Psoas muscle (tissue), 8 donors: ENCODE measurements around the gene CUBN. TPM values are rescaled to one million over a fixed set of nuclear protein-coding genes. Genes with fewer than 3 reads are reported as not detected.

Source experiments
- ATAC-seq, 4 donors: fragments of 200-7000 bp; cut with Tn5 transposase; one replicate each; pipeline ENCODE4 v1.9.1; 2020; ENCODE audit warnings: moderate library complexity in 3 of 4, mild to moderate bottlenecking in 2 of 4
- DNase-seq, 2 donors: peaks; one replicate each; pipeline ENCODE4 v3.0.0-alpha.2; 2020
- H3K27ac ChIP-seq: fragments of 200-600 bp; one replicate; pipeline ENCODE4 v1.8.0; 2022
- H3K27me3 ChIP-seq, 3 donors: fragments of 200-600 bp in 1 of 3; one replicate each; pipeline versions ENCODE4 v1.6.1 to v1.8.0; 2013 to 2022; ENCODE audit warnings: low read length in 2 of 3, mild to moderate bottlenecking in 2 of 3, moderate library complexity in 1 of 3; ENCODE audit not compliant: insufficient read depth in 3 of 3
- H3K36me3 ChIP-seq, 2 donors: fragments of 200-600 bp in 1 of 2; one replicate each; pipeline versions ENCODE4 v1.6.1 to v1.8.0; 2013 to 2022; ENCODE audit warnings: low read depth in 1 of 2, mild to moderate bottlenecking in 1 of 2, moderate library complexity in 1 of 2; ENCODE audit not compliant: insufficient read depth in 1 of 2
- H3K4me1 ChIP-seq: fragments of 200-600 bp; one replicate; pipeline ENCODE4 v1.8.0; 2022
- H3K4me3 ChIP-seq: fragments of 200-600 bp; one replicate; pipeline ENCODE4 v1.8.0; 2022; ENCODE audit warnings: mild to moderate bottlenecking
- H3K9me3 ChIP-seq: fragments of 200-600 bp; one replicate; pipeline ENCODE4 v1.8.0; 2022
- WGBS, 3 donors: extraction: QIAGEN DNeasy Blood & Tissue Kit; methylation state at CpG; one replicate each; pipeline versions ENCODE4 v1.1.6 to v1.1.7; 2013; 5-methylcytosine and 5-hydroxymethylcytosine counted together
- intact Hi-C, 2 donors: fragments of 100-400 bp; cut with DNase I; formaldehyde crosslinking; loops; one replicate each; pipeline versions ENCODE4 v1.11.0 to v1.14.2; 2022
- polyA plus RNA-seq, 3 donors: library from polyadenylated mRNA; stranded (reverse); fragments of 200-250 nt; gene quantifications; one replicate each; pipeline ENCODE4 v1.2.3, GENCODE V29; 2013
- total RNA-seq, 4 donors: library from RNA; stranded (reverse); fragmentation: NEBNext Ultra II Directional in 2 of 4; extraction: Animal tissue kit (Norgen Biotek cat#: 25700) in 2 of 4; gene quantifications; one replicate each; pipeline versions ENCODE4 v1.2.1 to v1.2.4, GENCODE V29; 2021 to 2023
- TF ChIP-seq, protein P1 (sequence below): fragments of 200-600 bp; IDR thresholded peaks from one replicate; pipeline ENCODE4 v1.8.0; 2022; ENCODE audit warnings: antibody characterized with exemption
- donor health status: healthy with polysubstance abuse.
- donor health status: DM: no; HTN: no; CAD: no; lungs with moderate emphysema.
- donor health status: Bipolar disorder and iron deficiency.
- donor health status: healthy.
- donor health status: DM: yes; HTN: yes; CAD: no.
- donor health status: DM: no; HTN: no; CAD: no.
- donor health status: DM: no; HTN: no; CAD: no.
- donor health status: DM: yes; HTN: yes; CAD: no.

The CUBN gene
- total and polyA plus RNA-seq, 7 donors: 0.07 to 1.1 (median 0.22) TPM

DNA sequence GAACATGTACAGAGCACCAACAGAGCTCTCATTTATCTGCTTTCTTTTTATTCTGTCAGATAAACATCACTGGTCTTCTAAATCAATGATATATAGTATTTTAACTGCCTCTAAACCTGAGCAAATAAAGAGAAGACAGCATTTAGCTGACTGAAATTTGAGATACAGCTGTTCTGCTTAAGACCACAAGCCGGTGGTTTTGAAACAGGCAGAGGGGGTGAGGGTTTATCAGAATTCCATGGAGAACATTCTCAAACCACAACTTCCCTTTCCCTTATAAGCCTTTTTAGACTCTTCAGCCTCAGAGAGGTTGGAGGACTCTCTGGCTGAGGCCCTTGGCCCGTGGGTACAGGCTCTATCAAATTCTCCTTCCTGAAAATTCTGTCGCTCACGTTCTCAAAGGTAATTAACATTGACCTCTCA lies 225.0 kb downstream of the CUBN start:
- peak in 3 of 4 donors; percentile 33 to 60 (median 41) for ATAC-seq
- Histone ChIP-seq H3K4me3 (no peak overlapping the region), H3K27ac (no peak overlapping the region), H3K27me3 (no peaks in the 10 kb centered on the region), H3K9me3 (no peaks in the 10 kb centered on the region), H3K36me3 (no peaks in the 10 kb centered on the region), H3K4me1 (no peaks in the 10 kb centered on the region)
- 47 to 51% (median 49%) methylated on average over 4 of the region's 4 CpGs for WGBS, 3 donors
- TF ChIP-seq, protein P1, sequence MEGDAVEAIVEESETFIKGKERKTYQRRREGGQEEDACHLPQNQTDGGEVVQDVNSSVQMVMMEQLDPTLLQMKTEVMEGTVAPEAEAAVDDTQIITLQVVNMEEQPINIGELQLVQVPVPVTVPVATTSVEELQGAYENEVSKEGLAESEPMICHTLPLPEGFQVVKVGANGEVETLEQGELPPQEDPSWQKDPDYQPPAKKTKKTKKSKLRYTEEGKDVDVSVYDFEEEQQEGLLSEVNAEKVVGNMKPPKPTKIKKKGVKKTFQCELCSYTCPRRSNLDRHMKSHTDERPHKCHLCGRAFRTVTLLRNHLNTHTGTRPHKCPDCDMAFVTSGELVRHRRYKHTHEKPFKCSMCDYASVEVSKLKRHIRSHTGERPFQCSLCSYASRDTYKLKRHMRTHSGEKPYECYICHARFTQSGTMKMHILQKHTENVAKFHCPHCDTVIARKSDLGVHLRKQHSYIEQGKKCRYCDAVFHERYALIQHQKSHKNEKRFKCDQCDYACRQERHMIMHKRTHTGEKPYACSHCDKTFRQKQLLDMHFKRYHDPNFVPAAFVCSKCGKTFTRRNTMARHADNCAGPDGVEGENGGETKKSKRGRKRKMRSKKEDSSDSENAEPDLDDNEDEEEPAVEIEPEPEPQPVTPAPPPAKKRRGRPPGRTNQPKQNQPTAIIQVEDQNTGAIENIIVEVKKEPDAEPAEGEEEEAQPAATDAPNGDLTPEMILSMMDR: no peak
- intact Hi-C loops: no loop called here
- no peak for DNase-seq

DNA sequence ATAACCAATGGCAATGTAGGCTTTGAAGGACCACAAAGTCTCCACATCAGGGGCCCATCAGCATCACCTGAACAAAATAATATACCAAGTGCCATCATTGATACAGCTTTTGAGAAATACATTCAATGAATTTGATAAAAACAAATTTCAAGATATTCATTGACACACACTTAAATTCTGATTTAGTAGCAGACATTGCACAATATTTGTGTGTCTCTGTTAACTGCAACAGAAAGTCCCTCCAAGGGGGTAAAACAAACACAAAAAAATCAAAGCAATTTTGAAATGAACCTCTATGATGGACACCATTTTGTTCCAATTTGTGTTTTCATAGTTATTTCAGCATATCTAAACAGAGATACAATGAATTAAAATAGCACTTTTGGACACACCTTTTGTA lies 225.6 kb downstream of the CUBN start:
- ATAC-seq: no peak
- TF ChIP-seq, protein P1: no peak

DNA sequence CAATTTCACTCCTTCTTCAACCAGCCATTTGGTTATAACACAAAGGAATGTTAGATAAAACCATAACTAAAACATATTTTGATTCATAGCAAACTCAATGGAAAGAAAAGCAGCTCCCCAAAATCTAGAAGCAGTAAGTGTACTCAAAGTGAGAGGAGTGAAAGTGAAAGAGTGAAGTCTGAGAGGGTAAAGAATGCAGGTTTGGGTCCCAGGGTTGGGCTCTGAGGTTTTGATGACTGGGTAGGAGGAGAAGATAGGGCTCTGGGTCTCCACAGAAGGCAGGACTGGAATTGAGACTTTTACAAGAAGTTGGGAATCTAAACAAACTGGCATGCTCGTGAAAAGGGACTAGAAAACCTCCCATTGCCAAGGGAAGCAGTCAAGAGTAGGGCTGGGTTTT lies 227.0 kb downstream of the CUBN start:
- Histone ChIP-seq H3K27ac (no peak overlapping the region), H3K4me1 (no peaks in the 10 kb centered on the region), H3K36me3 (no peaks in the 10 kb centered on the region), H3K9me3 (no peaks in the 10 kb centered on the region), H3K4me3 (no peak overlapping the region), H3K27me3 (no peaks in the 10 kb centered on the region)
- ATAC-seq: no peak
- WGBS, 3 donors: 54 to 74% (median 59%) methylated on average over 1 of the region's 1 CpG
- TF ChIP-seq, protein P1: no peak
- no peak for DNase-seq
- intact Hi-C loops: no loop called here

More for the DNA sequence above, 225.6 kb downstream of the CUBN start:
- Histone ChIP-seq H3K27ac (no peak overlapping the region), H3K36me3 (no peaks in the 10 kb centered on the region), H3K27me3 (no peaks in the 10 kb centered on the region), H3K4me3 (no peak overlapping the region), H3K9me3 (no peaks in the 10 kb centered on the region), H3K4me1 (no peaks in the 10 kb centered on the region)
- DNase-seq: no peak
- intact Hi-C loops: no loop called here

DNA sequence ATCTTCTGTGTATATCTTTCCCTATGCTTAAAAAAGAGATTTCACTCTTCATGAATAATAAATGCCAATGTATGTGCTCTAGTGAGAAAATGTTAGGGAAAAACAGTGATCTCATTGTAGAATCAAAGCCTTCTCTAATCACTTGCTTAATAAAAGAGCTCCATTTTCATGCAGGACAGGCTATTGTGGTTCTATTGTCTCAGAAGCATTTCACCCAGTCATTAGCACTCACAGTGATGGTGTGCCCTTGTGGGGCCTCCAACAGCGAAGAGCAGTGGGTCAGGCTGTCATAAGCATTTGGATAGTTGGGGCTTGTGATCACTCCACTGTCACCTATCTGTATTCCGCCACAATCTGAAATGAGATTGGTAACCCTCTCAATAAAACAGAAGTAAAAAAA lies 228.5 kb downstream of the CUBN start:
- ATAC-seq (no peak), DNase-seq (no peak)
- Histone ChIP-seq H3K9me3 (no peaks in the 10 kb centered on the region), H3K4me1 (no peaks in the 10 kb centered on the region), H3K27ac (no peak overlapping the region), H3K36me3 (no peaks in the 10 kb centered on the region), H3K4me3 (no peak overlapping the region), H3K27me3 (no peaks in the 10 kb centered on the region)
- intact Hi-C loops: no loop called here
- TF ChIP-seq, protein P1: no peak
- WGBS, 3 donors: 50% methylated on average over 2 of the region's 2 CpGs

DNA sequence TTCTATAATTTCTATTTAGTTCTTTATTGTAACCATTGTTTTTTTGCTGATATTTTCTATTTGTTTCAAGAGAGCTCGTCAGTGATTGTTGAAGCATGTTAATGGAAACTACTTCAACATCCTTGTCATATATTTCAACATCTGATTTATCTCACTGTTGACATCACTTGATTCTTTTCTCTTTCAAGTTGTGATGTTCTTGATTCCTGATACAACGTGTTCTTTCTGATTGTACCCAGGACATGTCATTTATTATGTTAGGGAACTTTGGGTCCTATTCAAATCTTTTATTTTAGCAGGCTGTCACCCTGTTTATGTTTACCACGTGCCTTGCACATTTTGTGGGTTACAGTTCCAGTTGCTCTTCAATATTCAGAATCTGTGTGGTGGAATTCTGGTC lies 232.6 kb downstream of the CUBN start:
- WGBS, 3 donors: 90 to 93% (median 91%) methylated on average over 3 of the region's 3 CpGs
- intact Hi-C loops: no loop called here
- no peaks in the 10 kb centered on the region for H3K36me3 ChIP-seq
- H3K4me3 ChIP-seq: no peak overlapping the region
- TF ChIP-seq, protein P1: no peak
- no peaks in the 10 kb centered on the region for H3K4me1 ChIP-seq
- no peak overlapping the region for H3K27ac ChIP-seq
- ATAC-seq (no peak), DNase-seq (no peak)
- no peaks in the 10 kb centered on the region for H3K9me3 ChIP-seq
- no peaks in the 10 kb centered on the region for H3K27me3 ChIP-seq
